H1 (cell line): ENCODE results near the gene SFXN4. TPM values are rescaled to one million over a fixed set of nuclear protein-coding genes. Genes with fewer than 3 reads are reported as not detected.

Source experiments
- CTCF ChIA-PET: fragments of 300-600 bp; sonication (Branson Sonifier 250); formaldehyde crosslinking; loops from one replicate; lab custom pipeline; 2021; ENCODE audit not compliant: partially characterized antibody; lab: Charles Lee
- POLR2A ChIA-PET: fragments of 300-600 bp; sonication (Branson Sonifier 250); formaldehyde crosslinking; loops from one replicate; lab custom pipeline; 2021; ENCODE audit warnings: inconsistent platforms; ENCODE audit not compliant: partially characterized antibody; lab: Charles Lee
- DNase-seq, 2 experiments: peaks; one replicate each; pipeline versions ENCODE4 v3.0.0 to v3.0.0-alpha.2; 2010 to 2022; ENCODE audit warnings: low spot score in 2 of 2, low read depth in 1 of 2, mixed read lengths in 1 of 2
- FAIRE-seq: peaks from 2 replicates; lab custom pipeline; 2011; peaks lifted over from hg19 to GRCh38; lab: Jason Lieb, UNC
- H2AFZ ChIP-seq: 2 replicates; pipeline ENCODE4 v1.8.1; 2012; ENCODE audit warnings: low read length, inconsistent platforms
- H2AK5ac ChIP-seq: 2 replicates; pipeline ENCODE4 v1.6.1; 2013; ENCODE audit warnings: low read depth, low read length
- H2BK120ac ChIP-seq: replicated peaks from 2 replicates; pipeline ENCODE3; 2013; ENCODE audit warnings: low read depth, low read length, inconsistent platforms
- H2BK12ac ChIP-seq: 2 replicates; pipeline ENCODE4 v1.6.1; 2013; ENCODE audit warnings: low read depth, low read length
- H2BK15ac ChIP-seq: 2 replicates; pipeline ENCODE4 v1.6.1; 2013; ENCODE audit warnings: low read length
- H2BK20ac ChIP-seq: 2 replicates; pipeline ENCODE4 v1.6.1; 2013; ENCODE audit warnings: low read length
- H2BK5ac ChIP-seq: 2 replicates; pipeline ENCODE4 v1.6.1; 2013; ENCODE audit warnings: low read depth, low read length
- H3K14ac ChIP-seq: 2 replicates; pipeline ENCODE4 v1.6.1; 2013; ENCODE audit warnings: inconsistent platforms; ENCODE audit not compliant: insufficient read length
- H3K18ac ChIP-seq: 2 replicates; pipeline ENCODE4 v1.6.1; 2013; ENCODE audit warnings: low read length; ENCODE audit errors: extremely low read depth
- H3K23ac ChIP-seq: 2 replicates; pipeline ENCODE4 v1.6.1; 2013; ENCODE audit warnings: inconsistent platforms; ENCODE audit not compliant: insufficient read length
- H3K23me2 ChIP-seq: 2 replicates; pipeline ENCODE4 v1.6.1; 2013; ENCODE audit warnings: low read depth, low read length
- H3K27ac ChIP-seq: 2 replicates; pipeline ENCODE4 v1.6.1; 2011; ENCODE audit warnings: low read depth, low read length, inconsistent platforms
- H3K27me3 ChIP-seq, 4 experiments: replicated peaks in 1 of 4; 1 replicate in 1 of 4; 2 replicates in 3 of 4; pipeline versions ENCODE4 v1.6.1 to v1.8.1; 2011 to 2013; ENCODE audit warnings: low read length in 3 of 4, mild to moderate bottlenecking in 3 of 4, inconsistent platforms in 2 of 4, mixed read lengths in 2 of 4, moderate library complexity in 1 of 4; ENCODE audit not compliant: control insufficient read depth in 3 of 4, insufficient read depth in 3 of 4; ENCODE audit errors: extremely low read depth in 1 of 4
- H3K36me3 ChIP-seq, 4 experiments: 2 replicates each; pipeline versions ENCODE4 v1.6.1 to v1.8.1; 2011 to 2013; ENCODE audit warnings: mild to moderate bottlenecking in 4 of 4, low read length in 3 of 4, moderate library complexity in 2 of 4, control low read depth in 1 of 4, inconsistent platforms in 1 of 4; ENCODE audit not compliant: insufficient read depth in 4 of 4, control insufficient read depth in 2 of 4
- H3K4ac ChIP-seq: replicated peaks from 2 replicates; pipeline ENCODE3; 2013; ENCODE audit warnings: low read length, low read depth, mixed read lengths, inconsistent platforms; ENCODE audit not compliant: insufficient read length
- H3K4me1 ChIP-seq, 4 experiments: replicated peaks in 1 of 4; 1 replicate in 1 of 4; 2 replicates in 3 of 4; pipeline versions ENCODE4 v1.6.1 to v1.8.1; 2011 to 2013; ENCODE audit warnings: low read length in 3 of 4, inconsistent platforms in 2 of 4, mixed read lengths in 1 of 4; ENCODE audit not compliant: insufficient read depth in 4 of 4, control insufficient read depth in 3 of 4
- H3K4me2 ChIP-seq, 2 experiments: 2 replicates each; pipeline versions ENCODE4 v1.6.1 to v1.8.1; 2011 to 2013; ENCODE audit warnings: low read depth in 2 of 2, low read length in 2 of 2, control low read depth in 1 of 2, inconsistent platforms in 1 of 2, mild to moderate bottlenecking in 1 of 2; ENCODE audit not compliant: insufficient read depth in 1 of 2
- H3K4me3 ChIP-seq, 4 experiments: fragments of 200-600, 300-600 bp in 1 of 4; sonication (generic), shearing (Covaris generic), sonication (Bioruptor Twin) in 1 of 4; 2 replicates each; pipeline versions ENCODE4 v1.5.1 to v1.8.1; 2011 to 2016; ENCODE audit warnings: low read length in 4 of 4, low read depth in 3 of 4, control low read depth in 2 of 4, inconsistent platforms in 2 of 4, mild to moderate bottlenecking in 2 of 4, mixed read lengths in 1 of 4, moderate library complexity in 1 of 4; ENCODE audit not compliant: insufficient read depth in 2 of 4; ENCODE audit errors: extremely low read depth in 1 of 4
- H3K56ac ChIP-seq: replicated peaks from 2 replicates; pipeline ENCODE3; 2013; ENCODE audit warnings: low read depth, mild to moderate bottlenecking, mixed read lengths, low read length, inconsistent platforms; ENCODE audit not compliant: insufficient read length
- H3K79me1 ChIP-seq: 2 replicates; pipeline ENCODE4 v1.6.1; 2013; ENCODE audit warnings: low read depth, low read length, control low read depth
- H3K79me2 ChIP-seq, 2 experiments: 2 replicates each; pipeline versions ENCODE4 v1.6.1 to v1.8.1; 2012 to 2013; ENCODE audit warnings: low read length in 2 of 2, mild to moderate bottlenecking in 2 of 2, inconsistent platforms in 1 of 2; ENCODE audit not compliant: insufficient read depth in 2 of 2, control insufficient read depth in 1 of 2
- H3K9ac ChIP-seq, 4 experiments: replicated peaks in 1 of 4; 1 replicate in 1 of 4; 2 replicates in 3 of 4; pipeline versions ENCODE4 v1.6.1 to v1.8.1; 2011 to 2013; ENCODE audit warnings: low read depth in 3 of 4, low read length in 3 of 4, control low read depth in 2 of 4, mild to moderate bottlenecking in 2 of 4, moderate library complexity in 2 of 4, inconsistent platforms in 1 of 4; ENCODE audit errors: extremely low read depth in 1 of 4
- H3K9me3 ChIP-seq, 2 experiments: 2 replicates each; pipeline versions ENCODE4 v1.6.1 to v1.8.1; 2012 to 2013; ENCODE audit warnings: mild to moderate bottlenecking in 2 of 2, moderate library complexity in 2 of 2, control low read depth in 1 of 2, inconsistent platforms in 1 of 2, low read depth in 1 of 2, low read length in 1 of 2, mixed read lengths in 1 of 2; ENCODE audit not compliant: insufficient read depth in 2 of 2
- H4K20me1 ChIP-seq, 2 experiments: replicated peaks in 1 of 2; 2 replicates each; pipeline versions ENCODE3 to v1.8.1; 2011 to 2013; ENCODE audit warnings: inconsistent platforms in 2 of 2, low read length in 2 of 2, mild to moderate bottlenecking in 1 of 2; ENCODE audit not compliant: insufficient read depth in 2 of 2, control insufficient read depth in 1 of 2
- H4K5ac ChIP-seq: 2 replicates; pipeline ENCODE4 v1.6.1; 2013; ENCODE audit warnings: low read length, low read depth, mixed read lengths, inconsistent platforms; ENCODE audit not compliant: insufficient read length
- H4K8ac ChIP-seq: 2 replicates; pipeline ENCODE4 v1.8.0; 2013; ENCODE audit warnings: mild to moderate bottlenecking, moderate library complexity, low read length, inconsistent platforms; ENCODE audit not compliant: insufficient read depth; ENCODE audit errors: extremely low read depth
- H4K91ac ChIP-seq: replicated peaks from 2 replicates; pipeline ENCODE3; 2013; ENCODE audit warnings: low read length, mixed read lengths, inconsistent platforms; ENCODE audit not compliant: insufficient read length
- BRCA1 ChIP-seq: IDR thresholded peaks from 2 replicates; pipeline ENCODE4 v1.6.1; 2012; ENCODE audit warnings: low read depth, low read length, improper control_type of control experiment
- JUN ChIP-seq: IDR thresholded peaks from 2 replicates; pipeline ENCODE4 v1.6.1; 2011; ENCODE audit warnings: low read depth, mild to moderate bottlenecking, improper control_type of control experiment, low read length
- WGBS, 2 experiments: shearing (Covaris generic) in 1 of 2; methylation state at CpG; one replicate each; pipeline versions ENCODE4 v1.1.6 to v1.1.7; 2013 to 2015; ENCODE audit warnings: low lambda C conversion rate in 2 of 2, mixed read lengths in 2 of 2, inconsistent platforms in 1 of 2, low coverage in 1 of 2, missing lambda C conversion rate in 1 of 2; ENCODE audit not compliant: insufficient replicate concordance in 2 of 2, insufficient coverage in 1 of 2, insufficient read length in 1 of 2; ENCODE audit errors: extremely low coverage in 1 of 2, missing lambda C conversion rate in 1 of 2; 5-methylcytosine and 5-hydroxymethylcytosine counted together
- polyA plus RNA-seq, 7 experiments: library from polyadenylated mRNA; depleted of rRNA in 3 of 7; stranded (reverse) in 5 of 7; unstranded in 2 of 7; fragments of >200 nt in 5 of 7; fragments of 200-250 nt in 2 of 7; gene quantifications; 1 replicate in 5 of 7; 2 replicates in 1 of 7; 4 replicates in 1 of 7; pipeline versions ENCODE4 v1.2.1 to v1.2.3, GENCODE V29; 2011 to 2013; ENCODE audit warnings: missing spikeins in 2 of 7, mixed read lengths in 2 of 7
- total RNA-seq: library from RNA; stranded (reverse); fragmentation: NEBNext Ultra II Directional; extraction: Animal tissue kit (Norgen Biotek cat#: 25700); gene quantifications from 2 replicates; pipeline ENCODE4 v1.2.1, GENCODE V29; 2021

Gene SFXN4
- total and polyA plus RNA-seq, 2 of the 8 experiments (the other 6 are each of a cell fraction or from before 2014, with no cell fraction given), result 15.4 to 21.6 TPM

DNA sequence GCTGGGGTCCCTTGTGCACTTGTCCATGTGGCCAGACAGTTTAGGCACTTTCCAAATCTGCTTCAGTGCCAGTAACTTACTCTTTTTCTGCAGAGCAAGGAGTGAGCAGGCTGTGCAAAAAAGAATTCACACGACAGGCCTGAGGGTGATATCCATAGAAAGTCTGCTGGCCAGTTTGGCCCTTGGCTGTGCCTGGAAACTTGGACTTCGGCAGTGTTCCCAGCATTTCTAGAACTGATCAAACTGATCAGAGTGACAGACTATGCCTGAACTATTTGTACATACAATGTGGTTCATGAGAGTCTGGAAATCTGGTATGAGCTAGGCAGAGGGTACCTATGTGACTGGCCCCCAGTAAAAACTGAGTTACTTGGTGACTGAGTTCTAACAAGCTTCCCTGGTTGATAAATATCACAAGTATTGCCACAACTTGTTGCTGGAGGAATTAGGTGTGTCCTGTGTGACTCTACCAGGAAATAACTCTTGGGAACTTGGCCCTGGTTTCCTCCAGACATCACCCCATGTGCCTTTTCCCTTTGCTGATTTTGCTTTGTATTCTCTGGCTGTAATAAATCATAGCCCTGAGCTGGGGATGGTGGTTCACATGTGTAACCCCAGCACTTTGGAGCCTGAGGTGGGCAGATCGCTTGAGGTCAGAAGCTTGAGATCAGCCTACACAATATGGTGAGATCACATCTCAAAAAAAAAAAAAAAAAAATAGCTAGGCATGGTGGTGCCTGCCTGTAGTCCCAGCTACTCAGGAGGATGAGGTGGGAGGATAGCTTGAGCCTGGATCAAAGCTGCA is 64.9 kb downstream of the SFXN4 start:
- Histone ChIP-seq H4K20me1 (no peaks in the 10 kb centered on the region), H3K27me3 (no peaks in the 10 kb centered on the region), H3K4me1 (peaks cover 0 to 3% (median 0%) of the 10 kb centered on the region in 4 experiments; a peak in 1 of 7 replicates), H2BK12ac (no peak overlapping the region), H3K9ac (no peak overlapping the region), H2AFZ (no peak overlapping the region), H3K4ac (no peak overlapping the region), H3K36me3 (no peaks in the 10 kb centered on the region), H3K23ac (no peak overlapping the region), H3K4me2 (no peak overlapping the region), H2AK5ac (no peak overlapping the region), H3K56ac (no peak overlapping the region), H3K27ac (no peak overlapping the region), H3K18ac (no peak overlapping the region), H2BK20ac (no peak overlapping the region), H3K14ac (no peak overlapping the region), H3K79me1 (no peaks in the 10 kb centered on the region), H4K8ac (no peak overlapping the region), H4K5ac (no peak overlapping the region), H2BK15ac (no peak overlapping the region), H2BK120ac (no peak overlapping the region), H3K9me3 (no peaks in the 10 kb centered on the region), H2BK5ac (no peak overlapping the region), H4K91ac (no peak overlapping the region), H3K79me2 (peaks cover 0 to 10% of the 10 kb centered on the region in 2 experiments; a peak in 2 of 4 replicates)
- FAIRE-seq, result no peak
- no peak for DNase-seq
- CTCF ChIA-PET, result interaction anchor here (0.6 to 1.7 kb wide), 7 partner anchors 16 to 389 kb away, joined by 3 to 5 read pairs (median 3); no protein-coding TSS in a partner anchor
- POLR2A ChIA-PET, result interaction anchor here (0.6 to 1.3 kb wide), 4 partner anchors 18 to 685 kb away, joined by 3 to 7 read pairs (median 4); partner anchors contain the start of gene EIF3A
- WGBS, 2 experiments, result 84% methylated on average over 3 of the region's 3 CpGs; no CpG with 5 or more reads in 1 of the 2 experiments
- TF ChIP-seq BRCA1 (no peak), JUN (no peak)
- TF ChIP-seq, all 59 proteins: peak for 0
- H3K4me3 ChIP-seq, result no peak overlapping the region
- H3K23me2 ChIP-seq, result peaks cover 6% of the 10 kb centered on the region; the same call in 1 of the 2 replicates
